DND-41 (cell line): ENCODE results near the gene SYNE2.

Experiments used
- ATAC-seq: fragments of 200-7000 bp; cut with Tn5 transposase; 3 replicates; pipeline ENCODE4 v1.9.1; 2021; ENCODE audit warnings: low read depth; ENCODE audit not compliant: insufficient read depth
- DNase-seq: peaks from one replicate; pipeline ENCODE4 v3.0.0-alpha.2; 2020
- H2AFZ ChIP-seq: 2 replicates; pipeline ENCODE4 v1.6.0; 2012; ENCODE audit warnings: low read depth, low read length
- H3K27ac ChIP-seq: 2 replicates; pipeline ENCODE4 v1.5.1; 2012; ENCODE audit warnings: low read length, inconsistent platforms
- H3K27me3 ChIP-seq: fragments of 200-600 bp; sonication (generic); 2 replicates; pipeline ENCODE4 v1.6.0; 2012; ENCODE audit warnings: low read length, mild to moderate bottlenecking, inconsistent platforms; ENCODE audit not compliant: insufficient read depth, poor library complexity
- H3K36me3 ChIP-seq: 2 replicates; pipeline ENCODE4 v1.5.1; 2012; ENCODE audit warnings: low read length, inconsistent platforms; ENCODE audit not compliant: insufficient read depth
- H3K4me1 ChIP-seq: 2 replicates; pipeline ENCODE4 v1.5.1; 2012; ENCODE audit warnings: mild to moderate bottlenecking, low read length; ENCODE audit not compliant: insufficient read depth
- H3K4me2 ChIP-seq: 2 replicates; pipeline ENCODE4 v1.6.0; 2012; ENCODE audit warnings: mild to moderate bottlenecking, moderate library complexity, low read length, inconsistent platforms; ENCODE audit not compliant: insufficient read depth
- H3K4me3 ChIP-seq, 2 experiments: fragments of 200-600 bp in 1 of 2; shearing (Covaris generic) in 1 of 2; 2 replicates each; pipeline ENCODE4 v1.5.1; 2012 to 2016; ENCODE audit warnings: inconsistent platforms in 2 of 2, low read length in 2 of 2, mild to moderate bottlenecking in 2 of 2, low read depth in 1 of 2, moderate library complexity in 1 of 2
- H3K79me2 ChIP-seq: 2 replicates; pipeline ENCODE4 v1.6.0; 2012; ENCODE audit warnings: low read length, inconsistent platforms; ENCODE audit not compliant: insufficient read depth
- H3K9ac ChIP-seq: 2 replicates; pipeline ENCODE4 v1.6.0; 2012; ENCODE audit warnings: low read depth, mild to moderate bottlenecking, inconsistent platforms, low read length, moderate library complexity
- H3K9me3 ChIP-seq: 2 replicates; pipeline ENCODE4 v1.5.1; 2012; ENCODE audit warnings: low read length, moderate library complexity, mild to moderate bottlenecking, inconsistent platforms; ENCODE audit not compliant: insufficient read depth, severe bottlenecking
- H4K20me1 ChIP-seq: 2 replicates; pipeline ENCODE4 v1.6.0; 2012; ENCODE audit warnings: low read length; ENCODE audit not compliant: insufficient read depth
- CTCF ChIP-seq: IDR thresholded peaks from 2 replicates; pipeline ENCODE4 v1.5.1; 2012; ENCODE audit warnings: borderline replicate concordance, low read length, moderate library complexity, mild to moderate bottlenecking; ENCODE audit not compliant: poor library complexity, severe bottlenecking; ENCODE audit errors: extremely low read depth
- EZH2 ChIP-seq: IDR thresholded peaks from 3 replicates; pipeline ENCODE4 v1.6.1; 2012; ENCODE audit warnings: borderline replicate concordance, low read depth, mild to moderate bottlenecking, moderate library complexity, low read length, inconsistent platforms; ENCODE audit not compliant: severe bottlenecking

SYNE2 gene

GRCh38 chr14:63988579-63988978 is 135.8 kb downstream of the SYNE2 start:
- Histone ChIP-seq H3K4me3 (no peak overlapping the region), H3K4me1 (no peaks in the 10 kb centered on the region), H3K4me2 (no peak overlapping the region), H2AFZ (no peak overlapping the region), H3K79me2 (no peaks in the 10 kb centered on the region), H4K20me1 (no peaks in the 10 kb centered on the region), H3K36me3 (peaks cover 57% of the 10 kb centered on the region), H3K27me3 (no peaks in the 10 kb centered on the region), H3K9ac (no peak overlapping the region), H3K27ac (no peak overlapping the region), H3K9me3 (no peaks in the 10 kb centered on the region)
- no peak for ATAC-seq
- no peak for DNase-seq
- TF ChIP-seq EZH2 (no peak), CTCF (no peak)

- peaks cover 66% of the 10 kb centered on the region for H3K36me3 ChIP-seq
- no peak for TF ChIP-seq EZH2
- no peak for TF ChIP-seq CTCF
- ATAC-seq (no peak), DNase-seq (no peak)
- no peak overlapping the region for H2AFZ ChIP-seq
- no peak overlapping the region for H3K27ac ChIP-seq
- no peak overlapping the region for H3K4me2 ChIP-seq
- no peaks in the 10 kb centered on the region for H3K4me1 ChIP-seq
- H3K79me2 ChIP-seq, result no peaks in the 10 kb centered on the region
- H3K9me3 ChIP-seq, result no peaks in the 10 kb centered on the region
- H3K4me3 ChIP-seq, result no peak overlapping the region
- no peak overlapping the region for H3K9ac ChIP-seq
- no peaks in the 10 kb centered on the region for H3K27me3 ChIP-seq
- H4K20me1 ChIP-seq, result no peaks in the 10 kb centered on the region
Measured at GRCh38 chr14:63991833-63992232, 139.0 kb downstream of the SYNE2 start.

GRCh38 chr14:63992858-63993257 is 140.1 kb downstream of the SYNE2 start:
- no peaks in the 10 kb centered on the region for H4K20me1 ChIP-seq
- DNase-seq (no peak), ATAC-seq (no peak)
- no peaks in the 10 kb centered on the region for H3K79me2 ChIP-seq
- TF ChIP-seq CTCF, result no peak
- no peak for TF ChIP-seq EZH2
- no peaks in the 10 kb centered on the region for H3K9me3 ChIP-seq
- H3K9ac ChIP-seq, result no peak overlapping the region
- H2AFZ ChIP-seq, result no peak overlapping the region
- no peak overlapping the region for H3K4me3 ChIP-seq
- no peaks in the 10 kb centered on the region for H3K4me1 ChIP-seq
- H3K27ac ChIP-seq, result no peak overlapping the region
- no peaks in the 10 kb centered on the region for H3K27me3 ChIP-seq
- H3K36me3 ChIP-seq, result peaks cover 72% of the 10 kb centered on the region
- H3K4me2 ChIP-seq, result no peak overlapping the region

- H3K9me3 ChIP-seq, result no peaks in the 10 kb centered on the region
- H2AFZ ChIP-seq, result no peak overlapping the region
- no peaks in the 10 kb centered on the region for H3K4me1 ChIP-seq
- no peak overlapping the region for H3K4me2 ChIP-seq
- DNase-seq (no peak), ATAC-seq (no peak)
- no peak for TF ChIP-seq CTCF
- TF ChIP-seq EZH2, result no peak
- peaks cover 72% of the 10 kb centered on the region for H3K36me3 ChIP-seq
- H3K27ac ChIP-seq, result no peak overlapping the region
- H3K4me3 ChIP-seq, result no peak overlapping the region
- H3K9ac ChIP-seq, result no peak overlapping the region
- H3K79me2 ChIP-seq, result no peaks in the 10 kb centered on the region
- H3K27me3 ChIP-seq, result no peaks in the 10 kb centered on the region
- no peaks in the 10 kb centered on the region for H4K20me1 ChIP-seq
Measured at GRCh38 chr14:63993992-63994391, 141.2 kb downstream of the SYNE2 start.
